Astrocyte of the spinal cord (primary cell): Measurements from ENCODE around the gene PDLIM4.
A peak's percentile ranks its signal among the peaks of the same experiment; 100 is the strongest.

Experiments
- DNase-seq: peaks from one replicate; pipeline ENCODE4 v3.0.0; 2011; ENCODE audit warnings: low read depth, low spot score
- H3K4me3 ChIP-seq: 2 replicates; pipeline ENCODE4 v1.5.1; 2011; ENCODE audit warnings: low read depth, mild to moderate bottlenecking, low read length, moderate library complexity
- in situ Hi-C: cut with HindIII; loops from 2 replicates; pipeline ENCODE4 v1.10.0; 2017; ENCODE audit warnings: low sequenced_read_pairs
- TF ChIP-seq, protein P1 (sequence below): IDR thresholded peaks from 2 replicates; pipeline ENCODE4 v1.5.1; 2012; ENCODE audit warnings: low read depth, mild to moderate bottlenecking, low read length, inconsistent platforms

The PDLIM4 gene

GRCh38 chr5:132266031-132266835, 8.7 kb downstream of the PDLIM4 start:
- TF ChIP-seq, protein P1, sequence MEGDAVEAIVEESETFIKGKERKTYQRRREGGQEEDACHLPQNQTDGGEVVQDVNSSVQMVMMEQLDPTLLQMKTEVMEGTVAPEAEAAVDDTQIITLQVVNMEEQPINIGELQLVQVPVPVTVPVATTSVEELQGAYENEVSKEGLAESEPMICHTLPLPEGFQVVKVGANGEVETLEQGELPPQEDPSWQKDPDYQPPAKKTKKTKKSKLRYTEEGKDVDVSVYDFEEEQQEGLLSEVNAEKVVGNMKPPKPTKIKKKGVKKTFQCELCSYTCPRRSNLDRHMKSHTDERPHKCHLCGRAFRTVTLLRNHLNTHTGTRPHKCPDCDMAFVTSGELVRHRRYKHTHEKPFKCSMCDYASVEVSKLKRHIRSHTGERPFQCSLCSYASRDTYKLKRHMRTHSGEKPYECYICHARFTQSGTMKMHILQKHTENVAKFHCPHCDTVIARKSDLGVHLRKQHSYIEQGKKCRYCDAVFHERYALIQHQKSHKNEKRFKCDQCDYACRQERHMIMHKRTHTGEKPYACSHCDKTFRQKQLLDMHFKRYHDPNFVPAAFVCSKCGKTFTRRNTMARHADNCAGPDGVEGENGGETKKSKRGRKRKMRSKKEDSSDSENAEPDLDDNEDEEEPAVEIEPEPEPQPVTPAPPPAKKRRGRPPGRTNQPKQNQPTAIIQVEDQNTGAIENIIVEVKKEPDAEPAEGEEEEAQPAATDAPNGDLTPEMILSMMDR, result no peak
- no peak overlapping the region for H3K4me3 ChIP-seq
- in situ Hi-C loops, result no loop called here
- no peak for DNase-seq

- DNase-seq, result no peak
- no peak overlapping the region for H3K4me3 ChIP-seq
- TF ChIP-seq, protein P1, result no peak
- in situ Hi-C loops, result no loop called here
Observed at GRCh38 chr5:132266836-132267160, 9.3 kb downstream of the PDLIM4 start.

DNA sequence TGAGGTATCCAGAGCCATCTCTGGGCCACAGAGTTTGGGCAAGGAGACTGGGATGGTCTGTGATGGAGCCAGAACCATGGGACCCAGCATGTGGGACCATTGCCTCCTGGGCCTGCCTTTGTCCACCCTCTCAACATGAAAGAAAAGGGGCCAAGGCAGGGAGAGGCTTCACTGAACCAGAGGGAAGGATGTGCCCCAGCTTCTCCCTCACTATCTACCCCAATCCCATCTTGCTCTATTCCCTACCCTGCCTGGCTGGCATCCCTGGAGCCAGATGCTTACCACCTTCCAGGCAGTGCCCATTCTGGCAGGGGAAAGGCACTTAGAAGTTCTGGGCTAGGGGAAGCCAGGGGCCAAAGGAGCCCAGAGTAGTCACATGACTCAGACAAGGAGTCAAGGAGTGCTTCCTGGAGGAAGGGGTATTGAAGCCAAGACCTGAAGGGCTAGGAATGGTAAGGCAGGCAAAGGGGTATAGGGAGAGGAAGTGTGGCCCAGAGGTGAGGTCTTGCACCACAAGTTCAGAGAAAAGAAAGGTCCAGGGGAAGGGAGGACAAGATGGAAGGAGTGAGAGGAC, 9.8 kb downstream of the PDLIM4 start:
- TF ChIP-seq, protein P1, result no peak
- no peak overlapping the region for H3K4me3 ChIP-seq
- in situ Hi-C loops, result no loop called here
- no peak for DNase-seq

GRCh38 chr5:132267931-132268768, 10.7 kb downstream of the PDLIM4 start:
- DNase-seq, result no peak
- in situ Hi-C loops, result no loop called here
- H3K4me3 ChIP-seq, result no peak overlapping the region
- TF ChIP-seq, protein P1, result no peak

GRCh38 chr5:132268769-132269551, 11.5 kb downstream of the PDLIM4 start:
- peak; percentile 68 for DNase-seq
- in situ Hi-C loops, result no loop called here
- H3K4me3 ChIP-seq, result no peak overlapping the region
- TF ChIP-seq, protein P1, result no peak

DNA sequence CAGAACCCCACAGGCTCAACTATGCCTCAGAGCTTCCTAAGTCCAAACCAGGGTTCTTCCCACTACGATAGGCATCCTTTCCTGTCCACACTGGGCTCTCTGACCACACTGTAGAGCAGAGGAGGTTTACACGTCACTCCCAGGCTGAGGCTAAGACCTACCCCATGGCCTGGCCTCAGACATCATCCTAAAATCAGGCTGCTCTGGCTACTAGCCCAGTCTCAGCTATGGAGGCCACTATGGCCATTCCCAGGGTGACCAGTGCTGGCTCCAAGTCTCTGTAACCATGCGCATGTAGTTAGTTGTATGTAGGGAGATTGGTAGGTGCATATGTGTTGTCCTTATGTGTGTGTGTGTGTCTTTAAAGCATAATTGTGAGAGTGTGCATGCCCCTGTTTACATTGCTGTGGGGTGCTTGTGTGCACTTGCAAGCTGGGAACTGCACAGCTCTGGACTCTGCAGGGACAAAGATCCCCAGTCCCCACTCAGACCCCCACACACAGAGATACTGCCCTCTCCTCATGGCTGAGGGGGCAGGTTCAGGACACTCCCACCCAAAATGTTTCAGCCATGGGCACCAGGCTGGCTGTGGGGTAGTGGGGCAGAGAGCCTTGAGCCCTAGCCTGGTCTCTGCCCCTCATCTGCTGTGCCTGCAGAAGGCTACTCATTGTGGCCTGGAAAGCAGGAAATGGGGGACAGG, 12.3 kb downstream of the PDLIM4 start:
- TF ChIP-seq, protein P1, result no peak
- H3K4me3 ChIP-seq, result no peak overlapping the region
- in situ Hi-C loops, result no loop called here
- DNase-seq, result no peak
